Kidney (tissue), 14 donors: ENCODE measurements around the gene ZNF438. TPM values are rescaled to one million over a fixed set of nuclear protein-coding genes. Genes with fewer than 3 reads are reported as not detected.
"Not testable (repeated sequence)": the region's sequence is repeated elsewhere in the genome, so short reads cannot be mapped to it uniquely, and the experiment has no call there.

Experiments
- DNase-seq, 5 donors: peaks; one replicate each; pipeline ENCODE4 v3.0.0-alpha.2; 2013 to 2020
- FAIRE-seq: peaks from 2 replicates; lab custom pipeline; 2012; peaks lifted over from hg19 to GRCh38; lab: Jason Lieb, UNC
- H3K27ac ChIP-seq, 2 donors: one replicate each; pipeline ENCODE4 v1.7.0; 2013; ENCODE audit warnings: low read depth in 2 of 2, low read length in 2 of 2, inconsistent platforms in 1 of 2
- H3K27me3 ChIP-seq: one replicate; pipeline ENCODE4 v1.7.1; 2013; ENCODE audit warnings: low read length, inconsistent platforms; ENCODE audit not compliant: control insufficient read depth, insufficient read depth
- H3K36me3 ChIP-seq, 3 donors: one replicate each; pipeline versions ENCODE4 v1.7.0 to v1.7.1; 2013; ENCODE audit warnings: low read length in 3 of 3, control low read depth in 1 of 3, inconsistent platforms in 1 of 3; ENCODE audit not compliant: insufficient read depth in 3 of 3, control insufficient read depth in 2 of 3
- H3K4me1 ChIP-seq, 3 donors: one replicate each; pipeline versions ENCODE4 v1.7.0 to v1.7.1; 2013; ENCODE audit warnings: low read length in 3 of 3, inconsistent platforms in 1 of 3, low read depth in 1 of 3; ENCODE audit not compliant: control insufficient read depth in 2 of 3, insufficient read depth in 2 of 3
- H3K4me3 ChIP-seq, 3 donors: one replicate each; pipeline versions ENCODE4 v1.7.0 to v1.8.1; 2013; ENCODE audit warnings: low read length in 3 of 3, control low read depth in 1 of 3, inconsistent platforms in 1 of 3
- H3K9ac ChIP-seq, 3 donors: one replicate each; pipeline versions ENCODE4 v1.7.0 to v1.7.1; 2013; ENCODE audit warnings: low read length in 3 of 3, control low read depth in 1 of 3, inconsistent platforms in 1 of 3
- H3K9me3 ChIP-seq, 3 donors: one replicate each; pipeline versions ENCODE4 v1.7.0 to v1.7.1; 2013; ENCODE audit warnings: low read length in 3 of 3, control low read depth in 1 of 3, inconsistent platforms in 1 of 3; ENCODE audit not compliant: control insufficient read depth in 2 of 3, insufficient read depth in 1 of 3
- intact Hi-C: fragments of 100-400 bp; cut with DNase I; formaldehyde crosslinking; loops from one replicate; pipeline ENCODE4 v1.11.1; 2022
- polyA plus RNA-seq: library from polyadenylated mRNA; stranded (reverse); fragments of 350-450 nt; fragmentation: Illumina TruSeq; extraction: RNeasy Lipid Tissue Mini Kit (QIAGEN cat#74804); gene quantifications from one replicate; pipeline ENCODE4 v1.2.3, GENCODE V29; 2014; ENCODE audit warnings: low read depth, low replicate concordance; ENCODE audit not compliant: insufficient read depth
- total RNA-seq: library from RNA; stranded (reverse); fragmentation: NEBNext Ultra II Directional; extraction: Animal tissue kit (Norgen Biotek cat#: 25700); gene quantifications from one replicate; pipeline ENCODE4 v1.2.1, GENCODE V29; 2021
- TF ChIP-seq, protein P1 (sequence below): IDR thresholded peaks from 3 replicates; pipeline ENCODE4 v1.5.1; 2012; ENCODE audit warnings: mild to moderate bottlenecking, moderate library complexity, borderline replicate concordance; ENCODE audit not compliant: insufficient read depth; ENCODE audit errors: extremely low read depth
- donor health status: control.
- donor health status: control.
- donor health status: control.
- donor health status: control.
- donor health status: control.
- donor health status: DM: yes; HTN: yes; CAD: no.
- donor health status: Normal renal cell carcinoma (clear cell type).

Gene ZNF438
- total and polyA plus RNA-seq, 2 donors from 2014 or later = 5.9 to 9.9 TPM

DNA sequence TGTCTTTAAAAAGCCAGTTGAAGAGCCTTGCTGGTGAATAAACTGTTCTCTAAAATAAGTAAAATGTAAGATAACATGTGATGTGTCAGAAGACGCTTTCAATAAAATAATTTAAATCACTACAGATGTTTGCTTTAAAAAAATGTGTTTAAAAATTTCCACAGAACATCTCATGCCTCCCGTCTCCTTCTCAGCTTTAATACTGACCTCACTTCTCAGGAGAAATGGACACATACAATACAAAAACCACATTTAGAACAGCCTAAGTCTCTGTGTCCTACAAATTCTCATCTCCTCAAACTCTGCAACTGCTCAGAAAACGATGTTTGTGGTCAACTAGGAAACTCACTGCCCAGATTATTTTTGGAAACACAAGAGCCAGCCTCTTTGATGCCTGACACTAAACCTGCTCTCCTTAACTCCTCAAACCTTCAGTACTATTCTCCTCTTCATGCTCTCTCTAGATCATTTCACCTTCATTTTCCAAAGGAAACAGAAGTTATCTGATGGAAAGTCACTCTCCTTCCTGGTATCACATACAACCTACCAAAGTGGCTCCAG, 120.3 kb downstream of the ZNF438 start:
- Histone ChIP-seq H3K9me3 (no peaks in the 10 kb centered on the region), H3K27ac (no peak overlapping the region), H3K4me3 (no peak overlapping the region), H3K4me1 (no peaks in the 10 kb centered on the region), H3K27me3 (no peaks in the 10 kb centered on the region), H3K36me3 (peaks cover 0 to 3% (median 0%) of the 10 kb centered on the region in 3 donors), H3K9ac (no peak overlapping the region)
- no peak for FAIRE-seq
- intact Hi-C loops = no loop called here
- TF ChIP-seq, protein P1, sequence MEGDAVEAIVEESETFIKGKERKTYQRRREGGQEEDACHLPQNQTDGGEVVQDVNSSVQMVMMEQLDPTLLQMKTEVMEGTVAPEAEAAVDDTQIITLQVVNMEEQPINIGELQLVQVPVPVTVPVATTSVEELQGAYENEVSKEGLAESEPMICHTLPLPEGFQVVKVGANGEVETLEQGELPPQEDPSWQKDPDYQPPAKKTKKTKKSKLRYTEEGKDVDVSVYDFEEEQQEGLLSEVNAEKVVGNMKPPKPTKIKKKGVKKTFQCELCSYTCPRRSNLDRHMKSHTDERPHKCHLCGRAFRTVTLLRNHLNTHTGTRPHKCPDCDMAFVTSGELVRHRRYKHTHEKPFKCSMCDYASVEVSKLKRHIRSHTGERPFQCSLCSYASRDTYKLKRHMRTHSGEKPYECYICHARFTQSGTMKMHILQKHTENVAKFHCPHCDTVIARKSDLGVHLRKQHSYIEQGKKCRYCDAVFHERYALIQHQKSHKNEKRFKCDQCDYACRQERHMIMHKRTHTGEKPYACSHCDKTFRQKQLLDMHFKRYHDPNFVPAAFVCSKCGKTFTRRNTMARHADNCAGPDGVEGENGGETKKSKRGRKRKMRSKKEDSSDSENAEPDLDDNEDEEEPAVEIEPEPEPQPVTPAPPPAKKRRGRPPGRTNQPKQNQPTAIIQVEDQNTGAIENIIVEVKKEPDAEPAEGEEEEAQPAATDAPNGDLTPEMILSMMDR = no peak
- DNase-seq = no peak

DNA sequence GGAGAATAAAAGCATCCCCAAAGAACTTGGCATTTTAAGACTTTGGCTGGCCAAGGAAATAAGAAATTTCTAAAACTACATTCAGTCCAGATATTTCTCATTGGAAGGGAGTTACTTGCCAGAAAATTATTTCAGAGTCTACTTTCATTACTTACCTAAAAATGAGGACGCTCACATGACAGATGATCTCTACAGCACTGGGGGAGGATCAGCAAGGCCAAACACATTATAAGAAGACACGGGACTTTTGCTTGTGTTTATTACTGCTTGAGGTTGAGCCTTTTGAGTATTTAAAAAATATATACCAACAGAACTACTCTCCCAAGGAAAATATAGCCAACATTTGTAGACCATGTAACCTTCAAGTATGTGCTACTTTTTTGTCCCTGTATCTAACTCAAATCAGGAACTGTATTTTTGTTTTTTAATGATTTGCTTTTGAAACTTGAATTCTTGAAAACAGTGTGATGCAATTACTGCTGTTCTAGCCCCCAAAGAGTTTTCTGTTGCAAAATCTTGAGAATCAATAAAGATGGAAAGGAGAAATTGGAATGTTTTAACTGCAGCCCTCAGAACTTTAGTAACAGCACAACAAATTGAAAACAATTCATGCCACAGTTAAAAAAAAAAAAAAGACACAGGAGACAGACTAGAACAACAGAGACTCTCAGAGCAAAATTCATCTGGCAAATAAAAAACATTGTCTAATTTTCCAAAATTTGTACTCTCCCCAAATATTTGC, 128.1 kb downstream of the ZNF438 start:
- no peak overlapping the region for H3K27ac ChIP-seq
- peaks cover 0 to 3% (median 0%) of the 10 kb centered on the region in 3 donors for H3K36me3 ChIP-seq
- no peaks in the 10 kb centered on the region for H3K4me1 ChIP-seq
- no peaks in the 10 kb centered on the region for H3K27me3 ChIP-seq
- FAIRE-seq (no peak), DNase-seq (no peak)
- no peak overlapping the region for H3K9ac ChIP-seq
- no peaks in the 10 kb centered on the region for H3K9me3 ChIP-seq
- intact Hi-C loops = no loop called here
- TF ChIP-seq, protein P1 = no peak
- H3K4me3 ChIP-seq = no peak overlapping the region

DNA sequence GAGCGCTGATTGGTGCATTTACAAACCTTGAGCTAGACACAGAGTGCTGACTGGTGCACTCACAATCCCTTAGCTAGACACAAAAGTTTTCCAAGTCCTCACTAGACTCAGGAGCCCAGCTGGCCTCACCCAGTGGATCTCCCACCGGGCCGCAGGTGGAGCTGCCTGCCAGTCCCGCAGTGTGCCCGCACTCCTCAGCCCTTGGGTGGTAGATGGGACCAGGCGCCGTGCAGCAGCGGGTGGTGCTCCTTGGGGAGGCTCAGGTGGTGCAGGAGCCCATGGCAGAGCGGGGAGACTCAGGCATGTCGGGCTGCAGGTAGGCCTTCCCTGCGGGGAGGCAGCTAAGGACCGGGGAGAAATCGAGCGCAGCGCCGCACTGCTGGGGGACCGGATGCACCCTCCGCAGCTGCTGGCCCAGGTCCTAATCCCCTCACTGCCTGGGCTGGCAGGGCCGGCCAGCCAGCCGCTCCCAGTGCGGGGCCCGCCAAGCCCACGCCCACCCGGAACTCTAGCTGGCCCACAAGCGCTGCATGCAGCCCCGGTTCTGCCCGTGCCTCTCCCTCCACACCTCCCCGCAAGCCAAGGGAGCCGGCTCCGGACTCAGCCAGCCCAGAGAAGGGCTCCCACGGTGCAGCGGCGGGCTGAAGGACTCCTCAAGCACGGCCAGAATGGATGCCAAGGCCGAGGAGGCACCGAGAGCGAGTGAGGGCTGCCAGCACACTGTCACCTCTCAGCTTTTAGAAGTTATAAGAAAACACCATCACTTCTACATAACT, 128.9 kb downstream of the ZNF438 start:
- TF ChIP-seq, protein P1 = no peak
- FAIRE-seq (no peak), DNase-seq (peak in 1 of 5 donors; percentile 63)
- H3K4me3 ChIP-seq = no peak overlapping the region
- no peaks in the 10 kb centered on the region for H3K9me3 ChIP-seq
- H3K27me3 ChIP-seq = no peaks in the 10 kb centered on the region
- H3K9ac ChIP-seq = no peak overlapping the region
- H3K4me1 ChIP-seq = no peaks in the 10 kb centered on the region
- no peaks in the 10 kb centered on the region for H3K36me3 ChIP-seq
- H3K27ac ChIP-seq = no peak overlapping the region
- intact Hi-C loops = no loop called here

DNA sequence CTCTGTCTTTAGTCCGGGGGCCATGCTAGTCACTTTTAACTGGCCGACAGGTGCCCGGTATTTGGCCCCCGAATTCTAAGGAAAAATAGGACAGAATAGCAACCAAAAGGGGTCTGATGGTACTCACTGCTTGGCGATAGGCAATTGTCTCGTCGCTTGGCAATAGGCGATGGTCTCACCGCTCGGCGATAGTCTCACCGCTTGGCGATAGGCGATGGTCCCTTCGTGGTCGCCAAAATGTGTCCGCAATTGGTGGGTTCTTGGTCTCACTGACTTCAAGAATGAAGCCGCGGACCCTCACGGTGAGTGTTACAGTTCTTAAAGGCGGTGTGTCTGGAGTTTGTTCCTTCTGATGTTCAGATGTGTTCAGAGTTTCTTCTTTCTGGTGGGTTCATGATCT, 130.2 kb downstream of the ZNF438 start:
- H3K36me3 ChIP-seq, H3K4me1 ChIP-seq, H3K4me3 ChIP-seq, intact Hi-C loops, H3K27me3 ChIP-seq, H3K27ac ChIP-seq, FAIRE-seq, H3K9me3 ChIP-seq, H3K9ac ChIP-seq: not testable (repeated sequence)
- DNase-seq = peak in 1 of 5 donors; percentile 27
